Central memory CD4-positive, alpha-beta T cell (primary cell): Measurements from ENCODE around the gene CIB2.

Experiments
- DNase-seq: peaks from one replicate; pipeline ENCODE4 v3.0.0; 2022

CIB2 gene

GRCh38 chr15:78149068-78149804, 18.0 kb upstream of the CIB2 start, which contains the start of gene IDH3A:
TSS of gene IDH3A (plus strand) at chr15:78149362. CDS start at chr15:78149404, 42 bp downstream.
- DNase-seq = peak; percentile 98

GRCh38 chr15:78148392-78149067, 17.3 kb upstream of the CIB2 start:
- DNase-seq = no peak

- no peak for DNase-seq
Measured at GRCh38 chr15:78147566-78147965, 16.3 kb upstream of the CIB2 start.

GRCh38 chr15:78146425-78147154, 15.3 kb upstream of the CIB2 start:
- no peak for DNase-seq

- no peak for DNase-seq
Measured at GRCh38 chr15:78142332-78142731, 11.1 kb upstream of the CIB2 start.

- DNase-seq = no peak
Measured at GRCh38 chr15:78140292-78140691, 9.0 kb upstream of the CIB2 start.

GRCh38 chr15:78139578-78139977, 8.3 kb upstream of the CIB2 start:
- no peak for DNase-seq

GRCh38 chr15:78133801-78134200, 2.6 kb upstream of the CIB2 start:
- no peak for DNase-seq

GRCh38 chr15:78130466-78131294, 565 bp downstream of the CIB2 start:
- DNase-seq = no peak

- no peak for DNase-seq
Measured at GRCh38 chr15:78129751-78130287, 1.4 kb downstream of the CIB2 start.

GRCh38 chr15:78129077-78129750, 2.0 kb downstream of the CIB2 start:
- DNase-seq = no peak

GRCh38 chr15:78127882-78128281, 3.4 kb downstream of the CIB2 start:
- DNase-seq = no peak

- DNase-seq = no peak
Measured at GRCh38 chr15:78125267-78125666, 6.0 kb downstream of the CIB2 start.

- DNase-seq = no peak
Measured at GRCh38 chr15:78120523-78120922, 10.7 kb downstream of the CIB2 start.

- no peak for DNase-seq
Measured at GRCh38 chr15:78112551-78112950, 18.7 kb downstream of the CIB2 start.

GRCh38 chr15:78111788-78112187, 19.5 kb downstream of the CIB2 start:
- no peak for DNase-seq

- no peak for DNase-seq
Measured at GRCh38 chr15:78110916-78111475, 20.2 kb downstream of the CIB2 start.

- DNase-seq = no peak
Measured at GRCh38 chr15:78110096-78110495, 21.1 kb downstream of the CIB2 start.

- no peak for DNase-seq
Measured at GRCh38 chr15:78109156-78109555, 22.1 kb downstream of the CIB2 start.

- peak; percentile 79 for DNase-seq
Measured at GRCh38 chr15:78108300-78109084, 22.8 kb downstream of the CIB2 start.

GRCh38 chr15:78107471-78107870, 23.8 kb downstream of the CIB2 start:
- no peak for DNase-seq
